ENCODE results near the gene F11. TPM values are rescaled to one million over a fixed set of nuclear protein-coding genes. Genes with fewer than 3 reads are reported as not detected.

The F11 gene
- total RNA-seq, 2 donors from 2014 or later: not detected

GRCh38 chr4:186258216-186258811 lies 7.7 kb upstream of the F11 start:
- no peak overlapping the region for H3K4me3 ChIP-seq (ENCODE audit: low read length)
- no peaks in the 10 kb centered on the region for H3K4me1 Mint-ChIP-seq
- H3K4me3 Mint-ChIP-seq: no peak overlapping the region
- no peak overlapping the region for H3K27ac Mint-ChIP-seq
- H3K9ac ChIP-seq (ENCODE audit: extremely low read depth, low read length, poor library complexity, severe bottlenecking): no peak overlapping the region
- H3K27me3 Mint-ChIP-seq (ENCODE audit: insufficient read depth): no peaks in the 10 kb centered on the region
- H3K27ac ChIP-seq (ENCODE audit: low read depth, low read length): no peak overlapping the region
- WGBS, 2 experiments (ENCODE audit: insufficient coverage in 1 of 2, insufficient read length in 1 of 2): 94 to 97% methylated on average over 12 of the region's 12 CpGs
- peaks cover 34% of the 10 kb centered on the region for H3K36me3 Mint-ChIP-seq (ENCODE audit: low read depth)
- no peaks in the 10 kb centered on the region for H3K27me3 ChIP-seq (ENCODE audit: control insufficient read depth, insufficient read depth, low read length, poor library complexity, severe bottlenecking)
- H3K9me3 Mint-ChIP-seq: no peaks in the 10 kb centered on the region
- no peaks in the 10 kb centered on the region for H3K4me1 ChIP-seq (ENCODE audit: control insufficient read depth, insufficient read depth, low read length)
- no peak for TF ChIP-seq CTCF (conservative IDR thresholded peaks at IDR 0.05)
- H3K9me3 ChIP-seq (ENCODE audit: control insufficient read depth, low read length): no peaks in the 10 kb centered on the region
- no peak for DNase-seq
- H3K36me3 ChIP-seq (ENCODE audit: control insufficient read depth, insufficient read depth, low read length): no peaks in the 10 kb centered on the region

GRCh38 chr4:186260117-186260503 lies 5.9 kb upstream of the F11 start:
- Histone ChIP-seq H3K36me3 (ENCODE audit: control insufficient read depth, insufficient read depth, low read length) (no peaks in the 10 kb centered on the region), H3K27me3 (ENCODE audit: control insufficient read depth, insufficient read depth, low read length, poor library complexity, severe bottlenecking) (no peaks in the 10 kb centered on the region), H3K27ac (ENCODE audit: low read depth, low read length) (no peak overlapping the region), H3K4me3 (ENCODE audit: low read length) (no peak overlapping the region), H3K9me3 (ENCODE audit: control insufficient read depth, low read length) (no peaks in the 10 kb centered on the region), H3K4me1 (ENCODE audit: control insufficient read depth, insufficient read depth, low read length) (no peaks in the 10 kb centered on the region), H3K9ac (ENCODE audit: extremely low read depth, low read length, poor library complexity, severe bottlenecking) (no peak overlapping the region)
- no peak for TF ChIP-seq CTCF (conservative IDR thresholded peaks at IDR 0.05)
- Mint-ChIP-seq H3K36me3 (ENCODE audit: low read depth) (peaks cover 22% of the 10 kb centered on the region), H3K27ac (no peak overlapping the region), H3K9me3 (no peaks in the 10 kb centered on the region), H3K4me1 (no peaks in the 10 kb centered on the region), H3K4me3 (no peak overlapping the region), H3K27me3 (ENCODE audit: insufficient read depth) (no peaks in the 10 kb centered on the region)
- WGBS, 2 experiments (ENCODE audit: insufficient coverage in 1 of 2, insufficient read length in 1 of 2): 91 to 92% methylated on average over 1 to 6 of the region's 6 CpGs
- DNase-seq: no peak

- DNase-seq: no peak
- H3K27ac ChIP-seq (ENCODE audit: low read depth, low read length): no peak overlapping the region
- no peak overlapping the region for H3K9ac ChIP-seq (ENCODE audit: extremely low read depth, low read length, poor library complexity, severe bottlenecking)
- H3K27me3 ChIP-seq (ENCODE audit: control insufficient read depth, insufficient read depth, low read length, poor library complexity, severe bottlenecking): no peaks in the 10 kb centered on the region
- no peaks in the 10 kb centered on the region for H3K9me3 Mint-ChIP-seq
- no peaks in the 10 kb centered on the region for H3K9me3 ChIP-seq (ENCODE audit: control insufficient read depth, low read length)
- H3K27me3 Mint-ChIP-seq (ENCODE audit: insufficient read depth): no peaks in the 10 kb centered on the region
- H3K36me3 Mint-ChIP-seq (ENCODE audit: low read depth): peaks cover 22% of the 10 kb centered on the region
- H3K4me3 ChIP-seq (ENCODE audit: low read length): no peak overlapping the region
- no peak overlapping the region for H3K27ac Mint-ChIP-seq
- no peak overlapping the region for H3K4me3 Mint-ChIP-seq
- no peak for TF ChIP-seq CTCF (conservative IDR thresholded peaks at IDR 0.05)
- H3K36me3 ChIP-seq (ENCODE audit: control insufficient read depth, insufficient read depth, low read length): no peaks in the 10 kb centered on the region
- WGBS, 2 experiments (ENCODE audit: insufficient coverage in 1 of 2, insufficient read length in 1 of 2): 90 to 97% methylated on average over 9 to 12 of the region's 12 CpGs
- H3K4me1 Mint-ChIP-seq: peaks cover 4% of the 10 kb centered on the region
- H3K4me1 ChIP-seq (ENCODE audit: control insufficient read depth, insufficient read depth, low read length): no peaks in the 10 kb centered on the region
These were observed 5.2 kb upstream of the F11 start for GRCh38 chr4:186260504-186261448.

All from endodermal cell (in vitro differentiated cells).